ENCODE measurements around the gene TLCD5. TPM values are rescaled to one million over a fixed set of nuclear protein-coding genes. Genes with fewer than 3 reads are reported as not detected.

Gene TLCD5
- total and polyA plus RNA-seq, 2 donors (not counting 1 experiment from before 2014, with no cell fraction given): 0.17 TPM; not detected in 1

DNA sequence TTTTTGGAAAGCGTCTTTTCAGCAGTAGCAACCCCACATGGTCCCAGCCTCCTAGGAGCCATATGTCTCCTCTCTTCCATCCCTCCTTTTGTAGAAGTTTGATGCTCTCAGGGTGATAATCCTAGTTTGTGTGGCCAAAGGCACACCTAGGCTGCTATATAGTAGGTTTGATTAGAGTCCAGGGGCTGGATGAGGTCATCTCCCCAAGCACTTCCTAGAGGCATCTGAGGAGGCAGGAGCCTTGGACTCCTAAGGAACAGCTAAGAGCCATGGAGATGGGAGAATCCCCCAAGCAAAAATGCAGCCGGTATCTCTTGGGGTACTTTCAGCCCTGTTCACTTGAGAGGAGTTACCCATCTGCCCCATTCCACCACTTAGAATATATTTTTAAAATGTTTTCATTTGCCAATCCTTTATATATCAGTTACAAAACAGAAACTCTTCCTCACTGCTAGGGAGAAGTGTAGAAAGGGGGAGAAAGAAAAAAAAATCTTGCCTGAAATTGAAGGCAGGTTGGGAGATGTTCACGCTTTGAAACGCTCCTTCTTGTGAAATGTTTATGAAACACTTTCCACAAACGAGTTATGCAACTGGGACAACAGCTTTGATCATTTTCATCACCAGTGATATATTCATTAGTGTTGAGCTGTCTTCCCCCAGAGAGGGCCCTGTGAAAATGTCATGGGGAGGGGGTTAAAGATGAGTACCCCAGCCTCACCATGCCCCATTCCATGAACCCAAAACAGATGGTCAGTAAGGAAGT is 31.9 kb upstream of the TLCD5 start:
- no peak overlapping the region for H3K27ac ChIP-seq (ENCODE audit: low read length in 2 of 2)
- H3K4me3 Mint-ChIP-seq: no peak overlapping the region
- H2AFZ ChIP-seq (ENCODE audit: insufficient read depth, low read depth, low read length, poor library complexity, severe bottlenecking): no peak overlapping the region
- no peak overlapping the region for H3K4me2 ChIP-seq (replicated peaks; ENCODE audit: low read depth, low read length, poor library complexity, severe bottlenecking)
- H3K9ac ChIP-seq (ENCODE audit: low read length): no peak overlapping the region
- no peaks in the 10 kb centered on the region for H3K4me1 ChIP-seq (ENCODE audit: control insufficient read depth in 2 of 2, insufficient read depth in 2 of 2, low read length in 2 of 2)
- H3K27me3 Mint-ChIP-seq: peaks cover 54% of the 10 kb centered on the region
- H3K9me3 Mint-ChIP-seq (ENCODE audit: insufficient read depth): no peaks in the 10 kb centered on the region
- POLR2A ChIA-PET: no interaction called here
- WGBS (ENCODE audit: insufficient coverage): 100% methylated on average over 2 of the region's 5 CpGs
- no peaks in the 10 kb centered on the region for H3K79me2 ChIP-seq (ENCODE audit: control insufficient read depth, insufficient read depth, low read length)
- H3K27me3 ChIP-seq (replicated peaks in 1 of 4; ENCODE audit: control extremely low read depth in 1 of 4, control insufficient read depth in 3 of 4, insufficient read depth in 4 of 4, low read length in 3 of 4): peaks cover 0 to 10% (median 0%) of the 10 kb centered on the region in 4 experiments
- no peaks in the 10 kb centered on the region for H3K4me1 Mint-ChIP-seq
- intact Hi-C loops (cut with micrococcal nuclease): no loop called here
- no peaks in the 10 kb centered on the region for H3K9me3 ChIP-seq (ENCODE audit: control extremely low read depth in 1 of 3, control insufficient read depth in 2 of 3, insufficient read depth in 1 of 3, low read length in 2 of 3)
- CTCF ChIA-PET: interaction anchor here (2.2 kb wide), 1 partner anchor 10 kb away, joined by 11 read pairs; no protein-coding TSS in a partner anchor
- H3K27ac Mint-ChIP-seq: no peak overlapping the region
- no peaks in the 10 kb centered on the region for H4K20me1 ChIP-seq (ENCODE audit: control insufficient read depth, insufficient read depth, low read length, poor library complexity, severe bottlenecking)
- ATAC-seq (ENCODE audit: low read depth) (no peak), DNase-seq (no peak)
- no peak overlapping the region for H3K4me3 ChIP-seq (ENCODE audit: control extremely low read depth in 1 of 5, extremely low read depth in 1 of 5, insufficient read depth in 1 of 5, low read depth in 2 of 5, low read length in 4 of 5)
- TF ChIP-seq EZH2 (IDR thresholded peaks at IDR 0.05; ENCODE audit: borderline replicate concordance, insufficient read depth, low read depth, low read length, poor library complexity, severe bottlenecking): no peak
- TF ChIP-seq, protein P1, sequence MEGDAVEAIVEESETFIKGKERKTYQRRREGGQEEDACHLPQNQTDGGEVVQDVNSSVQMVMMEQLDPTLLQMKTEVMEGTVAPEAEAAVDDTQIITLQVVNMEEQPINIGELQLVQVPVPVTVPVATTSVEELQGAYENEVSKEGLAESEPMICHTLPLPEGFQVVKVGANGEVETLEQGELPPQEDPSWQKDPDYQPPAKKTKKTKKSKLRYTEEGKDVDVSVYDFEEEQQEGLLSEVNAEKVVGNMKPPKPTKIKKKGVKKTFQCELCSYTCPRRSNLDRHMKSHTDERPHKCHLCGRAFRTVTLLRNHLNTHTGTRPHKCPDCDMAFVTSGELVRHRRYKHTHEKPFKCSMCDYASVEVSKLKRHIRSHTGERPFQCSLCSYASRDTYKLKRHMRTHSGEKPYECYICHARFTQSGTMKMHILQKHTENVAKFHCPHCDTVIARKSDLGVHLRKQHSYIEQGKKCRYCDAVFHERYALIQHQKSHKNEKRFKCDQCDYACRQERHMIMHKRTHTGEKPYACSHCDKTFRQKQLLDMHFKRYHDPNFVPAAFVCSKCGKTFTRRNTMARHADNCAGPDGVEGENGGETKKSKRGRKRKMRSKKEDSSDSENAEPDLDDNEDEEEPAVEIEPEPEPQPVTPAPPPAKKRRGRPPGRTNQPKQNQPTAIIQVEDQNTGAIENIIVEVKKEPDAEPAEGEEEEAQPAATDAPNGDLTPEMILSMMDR (IDR thresholded peaks at IDR 0.05): no peak
- no peaks in the 10 kb centered on the region for H3K36me3 ChIP-seq (replicated peaks in 1 of 2; ENCODE audit: control extremely low read depth in 1 of 2, control insufficient read depth in 1 of 2, extremely low read depth in 1 of 2, insufficient read depth in 2 of 2, low read length in 1 of 2)

DNA sequence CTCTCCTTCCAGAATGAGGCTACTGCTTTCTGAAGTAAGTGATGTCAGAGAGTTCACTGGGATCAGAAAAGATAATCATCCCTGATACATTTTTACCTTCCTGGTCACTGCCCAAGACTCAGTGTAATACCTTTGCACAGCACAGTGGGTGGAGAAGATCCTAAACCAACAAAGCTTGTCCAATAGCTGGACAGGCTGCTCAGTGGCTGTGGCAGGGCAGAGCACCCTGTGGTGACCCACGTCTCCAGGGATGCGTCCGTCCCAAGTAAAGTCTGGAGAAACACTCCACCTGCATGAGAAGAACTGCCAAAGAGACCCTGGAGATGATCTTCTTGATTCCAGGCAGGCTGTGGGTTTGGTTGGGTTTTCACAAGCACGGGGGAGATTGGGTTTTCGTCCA is 31.0 kb upstream of the TLCD5 start:
- TF ChIP-seq, protein P1 (IDR thresholded peaks at IDR 0.05): no peak
- TF ChIP-seq EZH2 (IDR thresholded peaks at IDR 0.05; ENCODE audit: borderline replicate concordance, insufficient read depth, low read depth, low read length, poor library complexity, severe bottlenecking): no peak
- Mint-ChIP-seq H3K27me3 (peaks cover 60% of the 10 kb centered on the region), H3K27ac (no peak overlapping the region), H3K4me3 (no peak overlapping the region), H3K9me3 (ENCODE audit: insufficient read depth) (no peaks in the 10 kb centered on the region), H3K4me1 (no peaks in the 10 kb centered on the region)
- ATAC-seq (ENCODE audit: low read depth): no peak
- POLR2A ChIA-PET: no interaction called here
- Histone ChIP-seq H3K4me2 (replicated peaks; ENCODE audit: low read depth, low read length, poor library complexity, severe bottlenecking) (no peak overlapping the region), H3K9me3 (ENCODE audit: control extremely low read depth in 1 of 3, control insufficient read depth in 2 of 3, insufficient read depth in 1 of 3, low read length in 2 of 3) (no peaks in the 10 kb centered on the region), H3K79me2 (ENCODE audit: control insufficient read depth, insufficient read depth, low read length) (no peaks in the 10 kb centered on the region), H4K20me1 (ENCODE audit: control insufficient read depth, insufficient read depth, low read length, poor library complexity, severe bottlenecking) (no peaks in the 10 kb centered on the region), H3K4me1 (ENCODE audit: control insufficient read depth in 2 of 2, insufficient read depth in 2 of 2, low read length in 2 of 2) (no peaks in the 10 kb centered on the region), H3K9ac (ENCODE audit: low read length) (no peak overlapping the region), H3K27me3 (replicated peaks in 1 of 4; ENCODE audit: control extremely low read depth in 1 of 4, control insufficient read depth in 3 of 4, insufficient read depth in 4 of 4, low read length in 3 of 4) (peaks cover 0 to 10% (median 0%) of the 10 kb centered on the region in 4 experiments), H2AFZ (ENCODE audit: insufficient read depth, low read depth, low read length, poor library complexity, severe bottlenecking) (no peak overlapping the region), H3K36me3 (replicated peaks in 1 of 2; ENCODE audit: control extremely low read depth in 1 of 2, control insufficient read depth in 1 of 2, extremely low read depth in 1 of 2, insufficient read depth in 2 of 2, low read length in 1 of 2) (no peaks in the 10 kb centered on the region), H3K27ac (ENCODE audit: low read length in 2 of 2) (no peak overlapping the region), H3K4me3 (ENCODE audit: control extremely low read depth in 1 of 5, extremely low read depth in 1 of 5, insufficient read depth in 1 of 5, low read depth in 2 of 5, low read length in 4 of 5) (no peak overlapping the region)
- no peak for DNase-seq
- CTCF ChIA-PET: interaction anchor here (2.2 kb wide), 1 partner anchor 9 kb away, joined by 11 read pairs; no protein-coding TSS in a partner anchor
- WGBS (ENCODE audit: insufficient coverage): 89% methylated on average over 3 of the region's 5 CpGs
- intact Hi-C loops (cut with micrococcal nuclease): no loop called here

All from B cell (primary cell).